GM12875 (cell line): ENCODE data around the gene TACR1.
"Not testable (repeated sequence)": the region's sequence is repeated elsewhere in the genome, so short reads cannot be mapped to it uniquely, and the experiment has no call there.

Experiments used
- H3K4me3 ChIP-seq: one replicate; pipeline ENCODE4 v1.5.1; 2011; ENCODE audit warnings: low read depth, low read length, control low read depth
- TF ChIP-seq, protein P1 (sequence below): IDR thresholded peaks from 2 replicates; pipeline ENCODE4 v1.5.1; 2011; ENCODE audit warnings: low read depth, mild to moderate bottlenecking, control low read depth, inconsistent platforms, low read length, moderate library complexity, borderline replicate concordance; ENCODE audit not compliant: insufficient read depth

The TACR1 gene

DNA sequence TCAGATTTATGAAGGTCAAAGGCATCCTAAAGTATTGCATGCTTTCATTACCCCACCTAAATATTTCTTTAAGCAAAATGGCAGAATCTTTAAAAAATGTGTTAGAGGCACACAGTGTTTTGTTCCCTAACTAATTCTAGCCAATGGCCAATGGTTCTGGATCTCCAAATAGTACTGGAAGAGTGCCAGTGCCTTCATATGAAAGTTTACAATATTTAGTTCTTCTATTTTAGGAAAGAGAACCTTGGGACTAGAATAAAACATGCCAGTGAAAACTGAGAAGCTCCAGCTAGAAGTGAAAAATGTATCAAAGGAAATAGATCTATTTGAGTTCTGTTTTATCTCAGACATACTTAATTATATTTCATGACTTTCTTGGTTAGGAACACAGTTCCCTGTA is 37.1 kb downstream of the TACR1 start:
- TF ChIP-seq, protein P1, sequence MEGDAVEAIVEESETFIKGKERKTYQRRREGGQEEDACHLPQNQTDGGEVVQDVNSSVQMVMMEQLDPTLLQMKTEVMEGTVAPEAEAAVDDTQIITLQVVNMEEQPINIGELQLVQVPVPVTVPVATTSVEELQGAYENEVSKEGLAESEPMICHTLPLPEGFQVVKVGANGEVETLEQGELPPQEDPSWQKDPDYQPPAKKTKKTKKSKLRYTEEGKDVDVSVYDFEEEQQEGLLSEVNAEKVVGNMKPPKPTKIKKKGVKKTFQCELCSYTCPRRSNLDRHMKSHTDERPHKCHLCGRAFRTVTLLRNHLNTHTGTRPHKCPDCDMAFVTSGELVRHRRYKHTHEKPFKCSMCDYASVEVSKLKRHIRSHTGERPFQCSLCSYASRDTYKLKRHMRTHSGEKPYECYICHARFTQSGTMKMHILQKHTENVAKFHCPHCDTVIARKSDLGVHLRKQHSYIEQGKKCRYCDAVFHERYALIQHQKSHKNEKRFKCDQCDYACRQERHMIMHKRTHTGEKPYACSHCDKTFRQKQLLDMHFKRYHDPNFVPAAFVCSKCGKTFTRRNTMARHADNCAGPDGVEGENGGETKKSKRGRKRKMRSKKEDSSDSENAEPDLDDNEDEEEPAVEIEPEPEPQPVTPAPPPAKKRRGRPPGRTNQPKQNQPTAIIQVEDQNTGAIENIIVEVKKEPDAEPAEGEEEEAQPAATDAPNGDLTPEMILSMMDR = no peak
- no peak overlapping the region for H3K4me3 ChIP-seq

DNA sequence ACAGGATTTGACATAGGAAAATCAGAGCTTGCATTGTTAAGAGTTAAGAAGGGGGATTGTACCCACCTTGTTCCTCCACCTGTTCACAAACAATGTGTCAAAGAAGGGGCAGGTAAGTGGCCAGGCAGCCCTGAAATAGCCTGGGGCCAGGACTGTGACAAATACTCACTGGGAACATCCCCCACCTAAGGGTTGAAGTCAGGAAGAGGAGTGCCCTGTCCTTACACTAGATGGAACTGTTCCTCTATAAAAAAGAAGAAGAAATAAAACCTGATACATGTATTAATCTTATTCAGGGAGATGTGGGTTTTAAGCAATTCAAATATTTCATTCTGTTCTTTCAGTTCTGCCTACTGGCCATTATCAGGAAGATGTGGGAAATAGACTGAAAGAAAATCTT is 41.9 kb downstream of the TACR1 start:
- no peak overlapping the region for H3K4me3 ChIP-seq
- TF ChIP-seq, protein P1 = no peak

DNA sequence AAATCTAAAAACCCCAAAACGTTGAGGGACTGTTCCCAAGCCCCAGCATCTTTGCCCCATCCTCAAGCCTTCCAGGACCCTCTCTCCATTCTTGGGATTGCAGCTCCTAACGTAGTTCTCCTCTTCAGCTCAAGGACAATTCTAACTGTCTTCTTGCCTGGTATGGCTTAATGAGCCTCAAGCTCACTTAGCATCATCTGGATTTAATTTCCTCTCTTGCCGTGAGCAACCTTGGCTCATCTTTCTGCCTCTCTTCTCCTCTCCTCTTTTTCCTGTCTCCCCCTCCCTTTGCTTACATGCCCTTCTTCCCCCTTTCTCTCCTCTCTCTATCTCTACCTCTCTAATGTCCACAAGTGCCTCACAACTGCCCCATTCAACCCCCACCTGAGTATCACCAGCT is 44.2 kb downstream of the TACR1 start:
- H3K4me3 ChIP-seq = no peak overlapping the region
- TF ChIP-seq, protein P1 = no peak

DNA sequence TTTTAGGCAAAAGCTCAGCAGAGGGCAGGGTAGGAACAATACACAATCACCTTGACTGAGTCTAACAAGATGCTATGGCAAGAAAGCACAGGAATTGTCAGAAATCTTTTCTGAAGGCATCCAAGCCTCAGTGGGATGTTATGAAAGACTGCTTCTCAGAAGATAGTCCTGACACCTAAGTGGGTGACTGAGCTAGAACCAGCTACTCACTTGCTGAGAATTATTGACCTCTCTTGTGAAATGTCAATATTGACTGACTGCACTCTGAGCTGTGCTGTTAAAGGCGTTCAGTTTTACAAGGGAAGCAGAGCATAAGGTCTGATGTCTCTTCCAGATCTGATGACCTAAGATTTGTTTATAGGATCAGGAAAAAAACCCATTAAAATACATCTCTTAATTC is 46.1 kb downstream of the TACR1 start:
- no peak overlapping the region for H3K4me3 ChIP-seq
- TF ChIP-seq, protein P1 = no peak

DNA sequence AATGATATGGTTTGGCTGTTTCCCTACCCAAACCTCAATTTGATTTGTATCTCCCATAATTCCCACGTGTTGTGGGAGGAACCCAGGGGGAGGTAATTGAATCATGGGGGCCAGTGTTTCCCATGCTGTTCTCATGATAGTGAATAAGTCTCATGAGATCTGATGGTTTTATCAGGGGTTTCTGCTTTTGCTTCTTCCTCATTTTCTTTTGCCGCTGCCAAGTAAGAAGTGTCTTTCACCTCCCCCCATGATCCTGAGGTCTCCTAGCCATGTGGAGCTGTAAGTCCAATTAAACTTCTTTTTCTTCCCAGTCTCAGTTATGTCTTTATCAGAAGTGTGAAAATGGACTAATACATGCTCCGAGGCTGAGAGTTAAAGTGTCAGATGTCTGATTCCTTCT is 47.1 kb downstream of the TACR1 start:
- H3K4me3 ChIP-seq = not testable (repeated sequence)

DNA sequence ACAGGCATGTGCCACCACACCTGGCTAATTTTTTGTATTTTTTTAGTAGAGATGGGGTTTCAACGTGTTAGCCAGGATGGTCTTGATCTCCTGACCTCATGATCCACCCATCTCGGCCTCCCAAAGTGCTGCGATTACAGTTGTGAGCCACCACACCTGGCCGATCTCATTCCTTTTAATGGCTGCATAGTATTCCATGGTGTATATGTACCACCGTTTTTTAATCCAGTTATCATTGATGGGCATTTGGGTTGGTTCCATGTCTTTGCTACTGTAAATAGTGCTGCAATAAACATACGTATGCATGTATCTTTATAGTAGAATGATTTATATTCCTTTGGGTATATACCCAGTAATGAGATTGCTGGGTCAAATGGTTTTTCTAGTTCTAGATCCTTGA is 51.4 kb downstream of the TACR1 start:
- H3K4me3 ChIP-seq = not testable (repeated sequence)

DNA sequence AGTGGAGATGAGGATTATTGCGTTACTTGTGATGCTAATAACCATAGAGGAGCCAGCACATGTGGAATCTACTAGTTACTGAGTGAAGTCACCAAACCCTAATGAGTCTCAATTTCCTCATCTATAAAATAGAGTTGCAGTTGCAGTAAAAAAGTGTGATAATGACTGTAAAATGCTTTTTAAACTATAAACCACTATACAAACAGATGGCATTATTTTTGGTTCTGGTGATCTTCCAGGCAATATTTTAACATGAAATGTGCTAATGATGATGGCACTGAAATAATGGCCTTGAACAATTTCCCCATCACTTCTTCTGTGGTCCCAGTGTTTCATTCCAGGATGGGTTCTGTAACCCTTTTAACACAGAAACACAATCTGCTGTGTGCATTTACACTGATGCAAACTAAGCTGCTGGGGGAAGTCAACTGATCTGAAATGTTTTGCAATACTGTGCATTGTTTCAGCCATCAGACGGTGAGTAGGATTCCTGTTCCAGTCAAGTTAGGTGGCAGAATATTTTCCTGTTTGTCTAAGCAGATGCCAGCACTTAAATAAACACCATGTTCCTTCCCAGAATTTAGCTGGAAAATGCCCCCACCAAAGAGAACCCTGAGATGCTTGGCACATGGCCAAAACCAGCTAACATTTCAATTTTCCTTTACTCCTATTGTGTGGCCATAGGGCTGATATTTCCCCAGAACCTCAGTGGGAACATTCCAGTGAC is 52.6 kb downstream of the TACR1 start:
- H3K4me3 ChIP-seq = no peak overlapping the region
- TF ChIP-seq, protein P1 = no peak

DNA sequence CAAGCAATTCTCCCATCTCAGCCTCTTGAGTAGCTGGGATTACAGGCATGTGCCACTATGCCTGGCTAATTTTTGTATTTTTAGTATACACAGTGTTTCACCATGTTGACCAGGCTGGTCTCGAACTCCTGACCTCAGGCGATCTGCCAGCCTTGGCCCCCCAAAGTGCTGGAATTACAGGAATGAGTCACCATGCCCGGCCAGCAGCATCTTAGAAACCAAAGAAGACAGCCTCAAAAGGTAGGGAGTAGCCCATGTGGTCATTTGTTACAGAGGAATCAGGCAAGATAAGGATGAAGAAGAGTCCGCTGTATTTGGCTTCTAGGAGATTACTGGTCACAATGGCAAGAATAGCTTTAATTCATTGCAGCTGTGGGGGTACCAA is 53.1 kb downstream of the TACR1 start:
- H3K4me3 ChIP-seq = not testable (repeated sequence)

DNA sequence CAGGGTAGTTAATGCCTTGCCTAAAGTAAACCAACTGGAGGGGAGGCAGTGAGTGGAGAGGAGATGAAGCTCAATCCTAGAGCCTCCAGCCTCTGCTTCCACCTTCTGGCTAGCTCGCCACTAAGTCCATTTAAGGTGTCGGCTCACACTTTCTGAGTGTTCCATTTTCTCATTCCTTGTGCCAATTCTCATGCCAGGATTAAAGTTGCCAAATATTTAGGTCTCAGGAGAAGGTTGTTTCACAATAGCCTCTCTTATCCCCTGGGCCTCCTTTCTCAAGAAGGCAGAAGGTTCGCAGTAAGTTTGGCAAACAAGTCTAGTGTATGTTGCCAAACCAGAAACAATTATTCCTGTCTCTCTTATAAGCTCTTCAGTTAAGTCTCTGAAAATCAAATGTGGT is 57.2 kb downstream of the TACR1 start:
- no peak overlapping the region for H3K4me3 ChIP-seq
- TF ChIP-seq, protein P1 = no peak
